Left colon (tissue), 2 donors: Measurements from ENCODE around the gene CHML. TPM values are rescaled to one million over a fixed set of nuclear protein-coding genes. Genes with fewer than 3 reads are reported as not detected.
A peak's percentile ranks its signal among the peaks of the same experiment; 100 is the strongest.

Source experiments
- ATAC-seq: fragments of 200-7000 bp; cut with Tn5 transposase; one replicate; pipeline ENCODE4 v1.9.1; 2020; ENCODE audit warnings: mild to moderate bottlenecking, moderate library complexity
- DNase-seq, 2 donors: peaks; one replicate each; pipeline ENCODE4 v3.0.0-alpha.2; 2020
- intact Hi-C, 2 donors: fragments of 100-400 bp; cut with DNase I in 1 of 2; cut with micrococcal nuclease in 1 of 2; formaldehyde crosslinking; loops; one replicate each; pipeline versions ENCODE4 v1.11.2 to v1.14.0; 2022; cut with DNase I, micrococcal nuclease
- total RNA-seq, 2 donors: library from RNA; stranded (reverse); fragmentation: NEBNext Ultra II Directional; extraction: Animal tissue kit (Norgen Biotek cat#: 25700); gene quantifications; one replicate each; pipeline ENCODE4 v1.2.1, GENCODE V29; 2021
- donor health status: DM: no; HTN: no; CAD: no.
- donor health status: DM: yes; HTN: yes; CAD: no.

Gene CHML
- total RNA-seq, 2 donors from 2014 or later: 7.4 to 9.3 TPM

GRCh38 chr1:241652012-241652411 is 11.8 kb upstream of the CHML start, which contains the start of gene WDR64:
TSS of gene WDR64 (plus strand) at chr1:241652281. CDS start at chr1:241652485, 204 bp downstream.
- intact Hi-C loops: no loop called here
- DNase-seq (no peak), ATAC-seq (no peak)

- DNase-seq (no peak), ATAC-seq (peak; percentile 82)
- intact Hi-C loops: no loop called here
Measured at GRCh38 chr1:241648159-241648558, 8.0 kb upstream of the CHML start.

- DNase-seq (no peak), ATAC-seq (no peak)
- intact Hi-C loops: no loop called here
Measured at GRCh38 chr1:241647658-241648057, 7.5 kb upstream of the CHML start.

GRCh38 chr1:241646201-241646600 is 6.0 kb upstream of the CHML start:
- intact Hi-C loops: no loop called here
- ATAC-seq (no peak), DNase-seq (no peak)

GRCh38 chr1:241645199-241645598 is 5.0 kb upstream of the CHML start:
- no peak for ATAC-seq
- no peak for DNase-seq
- intact Hi-C loops: no loop called here

- ATAC-seq (no peak), DNase-seq (no peak)
- intact Hi-C loops: no loop called here
Measured at GRCh38 chr1:241644259-241644658, 4.1 kb upstream of the CHML start.

DNA sequence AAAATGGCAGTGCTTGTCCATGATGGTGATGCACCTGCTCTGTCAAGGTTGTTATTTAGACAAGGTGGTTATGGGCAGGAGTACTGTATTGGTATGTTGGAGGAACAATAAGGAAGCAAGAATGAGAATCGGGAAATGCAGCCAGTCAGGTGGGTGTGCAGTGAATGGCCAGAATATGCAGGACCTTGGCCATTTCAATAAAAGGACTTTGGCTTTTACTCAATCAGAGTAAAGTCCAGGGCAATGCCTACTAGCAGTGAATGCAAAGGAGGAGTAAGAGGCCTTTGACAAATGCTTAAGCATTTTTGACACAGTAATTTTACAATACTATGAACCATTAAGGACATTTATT is 2.4 kb upstream of the CHML start:
- ATAC-seq (peak; percentile 59), DNase-seq (peak; percentile 12 to 44)
- intact Hi-C loops: no loop called here

DNA sequence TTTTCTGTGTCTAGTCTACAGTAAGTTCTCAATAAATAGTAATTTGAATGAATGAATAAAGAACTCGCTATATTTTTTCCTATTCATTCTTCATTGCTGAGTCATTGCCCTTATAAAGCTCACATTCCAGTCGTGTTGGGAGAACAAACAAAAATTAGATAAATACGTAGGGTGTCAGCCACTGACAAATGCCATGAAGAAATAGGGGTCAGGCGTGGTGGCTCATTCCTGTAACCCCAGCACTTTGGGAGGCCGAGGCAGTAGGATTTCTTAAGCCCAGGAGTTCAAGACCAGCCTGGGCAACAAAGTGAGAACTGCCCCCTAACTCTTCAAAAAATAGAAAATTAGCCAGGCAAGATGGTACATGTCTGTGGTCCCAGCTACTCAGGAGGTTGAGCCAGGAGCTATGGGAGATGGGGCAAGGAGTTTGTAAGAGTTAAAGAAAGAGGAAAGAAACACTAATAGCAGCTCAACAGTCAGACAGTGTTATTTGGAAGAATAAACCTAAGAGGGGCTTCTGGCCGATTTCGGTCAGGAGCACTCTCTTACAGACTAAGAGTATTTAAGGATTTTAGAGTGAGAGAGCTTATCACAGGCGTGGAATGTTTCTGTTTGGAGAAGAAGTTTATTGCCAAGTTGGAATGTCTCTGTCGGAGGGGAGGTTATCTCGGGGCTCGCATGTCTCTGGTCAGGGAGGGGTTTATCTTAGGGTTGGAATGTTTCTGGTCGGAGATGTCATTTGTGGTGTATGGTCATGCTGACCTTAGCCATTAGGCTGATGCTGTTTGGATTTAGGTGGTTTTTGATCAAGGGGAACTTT is 1.8 kb upstream of the CHML start:
- ATAC-seq: no peak
- no peak for DNase-seq
- intact Hi-C loops: no loop called here

GRCh38 chr1:241640867-241641622 is 876 bp upstream of the CHML start:
- ATAC-seq (peak; percentile 51), DNase-seq (peak; percentile 36 to 48)
- intact Hi-C loops: no loop called here

DNA sequence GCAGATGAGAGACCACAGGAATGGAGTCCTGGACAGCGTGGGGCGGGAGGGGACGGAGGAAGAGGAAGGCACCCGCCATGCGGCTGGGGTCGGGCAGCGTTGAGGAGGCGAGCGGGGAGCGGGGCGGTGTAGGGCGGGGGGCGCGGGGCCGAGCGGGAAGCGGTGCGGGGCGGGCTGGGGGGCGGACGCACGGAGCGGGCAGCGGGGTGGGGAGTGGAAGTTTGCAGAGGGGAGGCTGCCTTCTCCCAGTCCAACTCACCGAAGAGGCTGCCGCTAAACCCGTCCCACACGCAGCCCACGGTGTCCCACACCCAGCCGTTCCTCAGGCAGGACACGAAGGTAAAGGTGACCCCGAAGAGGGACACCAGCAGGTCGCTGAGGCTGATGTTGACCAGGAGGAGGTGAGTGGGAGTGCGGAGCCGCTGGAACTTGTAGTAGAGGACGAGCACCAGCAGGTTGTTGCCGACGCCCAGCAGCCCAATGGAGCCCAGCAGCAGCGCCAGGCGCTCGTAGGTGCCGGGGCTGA is 483 bp downstream of the CHML start:
- ATAC-seq (peak; percentile 21), DNase-seq (peak; percentile 39 to 61)
- intact Hi-C loops: no loop called here

- ATAC-seq (no peak), DNase-seq (no peak)
- intact Hi-C loops: no loop called here
Measured at GRCh38 chr1:241638909-241639622, 1.1 kb downstream of the CHML start.

DNA sequence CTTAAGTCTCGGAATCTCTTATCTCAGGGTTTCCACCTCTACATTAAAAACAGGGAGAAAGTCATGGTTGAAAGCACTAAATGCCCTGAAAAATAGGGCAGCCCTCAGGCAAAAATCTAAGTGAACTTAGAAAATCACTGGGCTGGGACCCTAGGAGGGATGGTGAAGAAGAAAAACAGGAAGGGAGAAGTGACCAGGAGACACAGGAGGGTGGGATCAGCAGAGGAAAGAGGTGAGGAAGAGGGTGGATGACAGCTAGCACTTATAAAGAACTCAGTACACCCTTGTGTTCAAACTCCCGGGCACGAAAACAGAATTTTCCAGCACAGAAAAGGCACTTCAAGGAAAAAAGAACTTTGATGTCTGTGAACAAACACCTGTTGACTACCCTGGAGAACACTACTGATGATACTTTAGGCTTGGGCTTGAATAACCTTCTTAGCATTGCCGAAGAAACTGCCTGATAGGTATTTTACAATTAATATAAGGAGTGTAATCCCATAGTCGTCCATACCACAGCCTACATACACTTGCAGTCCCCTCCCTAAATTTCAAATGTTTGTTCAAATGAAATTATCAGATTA is 2.0 kb downstream of the CHML start:
- ATAC-seq (no peak), DNase-seq (no peak)
- intact Hi-C loops: no loop called here

GRCh38 chr1:241637604-241638003 is 2.6 kb downstream of the CHML start:
- intact Hi-C loops: no loop called here
- no peak for ATAC-seq
- no peak for DNase-seq

GRCh38 chr1:241637046-241637590 is 3.1 kb downstream of the CHML start:
- intact Hi-C loops: no loop called here
- no peak for DNase-seq
- ATAC-seq: no peak

DNA sequence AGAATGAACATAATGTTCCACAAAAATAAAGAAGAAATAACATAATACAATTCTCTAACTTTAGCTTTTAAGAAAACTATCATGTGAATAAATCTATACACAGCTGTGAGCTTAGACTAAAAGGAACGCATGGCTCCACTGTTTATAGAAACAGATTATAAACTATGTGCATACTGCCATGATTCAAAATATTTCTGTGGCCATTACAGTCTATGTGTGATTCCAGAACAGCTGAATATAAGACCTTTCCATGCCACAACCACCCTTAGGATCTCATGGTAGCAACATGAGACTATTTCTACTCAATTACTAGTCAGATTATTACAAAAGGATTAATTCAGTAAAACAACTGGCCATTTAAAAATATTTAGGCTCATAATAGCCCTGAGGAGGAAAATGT is 3.9 kb downstream of the CHML start:
- no peak for ATAC-seq
- no peak for DNase-seq
- intact Hi-C loops: no loop called here

GRCh38 chr1:241635556-241636152 is 4.5 kb downstream of the CHML start:
- ATAC-seq: no peak
- intact Hi-C loops: no loop called here
- no peak for DNase-seq

GRCh38 chr1:241632987-241633386 is 7.2 kb downstream of the CHML start:
- DNase-seq: no peak
- ATAC-seq: no peak
- intact Hi-C loops: no loop called here

DNA sequence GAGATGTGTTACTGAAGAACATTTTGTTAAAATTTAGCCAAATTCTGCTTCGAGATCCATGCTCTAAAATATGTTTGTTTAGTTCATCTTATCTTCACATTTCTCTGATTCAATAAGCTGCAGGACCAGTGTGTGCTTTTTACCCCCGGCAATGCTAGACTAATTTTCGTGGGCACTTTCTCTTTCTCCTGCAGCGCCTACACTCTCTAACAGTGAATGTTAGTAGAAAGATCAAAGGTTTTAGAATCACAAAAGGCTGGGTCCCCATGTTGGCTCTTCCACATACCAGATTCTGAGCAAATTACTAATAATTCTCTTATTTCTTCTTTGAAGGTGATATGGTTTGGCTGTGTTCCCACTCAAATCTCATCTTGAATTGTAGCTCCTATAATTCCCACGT is 8.5 kb downstream of the CHML start:
- no peak for DNase-seq
- no peak for ATAC-seq
- intact Hi-C loops: no loop called here

GRCh38 chr1:241630899-241631298 is 9.3 kb downstream of the CHML start:
- ATAC-seq (no peak), DNase-seq (no peak)
- intact Hi-C loops: no loop called here
